WTC11 (cell line): Measurements from ENCODE around the gene GAB2. TPM values are rescaled to one million over a fixed set of nuclear protein-coding genes. Genes with fewer than 3 reads are reported as not detected.

ENCODE experiments used
- ATAC-seq: fragments of 200-7000 bp; cut with Tn5 transposase; 2 replicates; pipeline ENCODE4 v1.10.0; 2021; ENCODE audit warnings: mild to moderate bottlenecking, moderate library complexity
- CTCF ChIA-PET: fragments of 300-600 bp; sonication (Branson Sonifier 250); formaldehyde crosslinking; loops from one replicate; lab custom pipeline; 2021; ENCODE audit warnings: antibody characterized with exemption; lab: Charles Lee
- POLR2A ChIA-PET: fragments of 350-600 bp; sonication (Branson Sonifier 250); formaldehyde crosslinking; loops from one replicate; lab custom pipeline; 2021; ENCODE audit warnings: antibody characterized with exemption; lab: Charles Lee
- DNase-seq: peaks from one replicate; pipeline ENCODE4 v3.0.0; 2021; ENCODE audit warnings: low spot score
- H3K27ac Mint-ChIP-seq: 2 replicates; pipeline ENCODE4 v1.8.0; 2021; ENCODE audit warnings: mixed read lengths
- H3K27me3 Mint-ChIP-seq: 2 replicates; pipeline ENCODE4 v1.8.0; 2021; ENCODE audit warnings: low read depth, mild to moderate bottlenecking, moderate library complexity, mixed read lengths
- H3K36me3 Mint-ChIP-seq: 2 replicates; pipeline ENCODE4 v1.8.0; 2021; ENCODE audit warnings: mixed read lengths
- H3K4me1 Mint-ChIP-seq: 2 replicates; pipeline ENCODE4 v1.8.0; 2022; ENCODE audit warnings: mixed read lengths
- H3K4me3 Mint-ChIP-seq: 2 replicates; pipeline ENCODE4 v1.8.0; 2021; ENCODE audit warnings: mild to moderate bottlenecking, moderate library complexity, mixed read lengths
- H3K9me3 Mint-ChIP-seq: 2 replicates; pipeline ENCODE4 v1.8.0; 2021; ENCODE audit warnings: mixed read lengths
- AR ChIP-seq: fragments of 250-450 bp; sonication (Bioruptor Pico); IDR thresholded peaks from 2 replicates; pipeline ENCODE4 v1.9.0; 2021; ENCODE audit warnings: mild to moderate bottlenecking
- ATF1 ChIP-seq: sonication (generic); formaldehyde crosslinking; IDR thresholded peaks from 2 replicates; pipeline ENCODE4 v1.8.1; 2023; ENCODE audit warnings: mild to moderate bottlenecking, moderate library complexity, missing genetic modification reagents
- ATF3 ChIP-seq: sonication (generic); formaldehyde crosslinking; conservative IDR thresholded peaks from 2 replicates; pipeline ENCODE4 v1.8.1; 2022; ENCODE audit warnings: mild to moderate bottlenecking, missing genetic modification reagents
- ELF4 ChIP-seq: sonication (generic); formaldehyde crosslinking; IDR thresholded peaks from 2 replicates; pipeline ENCODE4 v1.8.1; 2022; ENCODE audit warnings: low read depth, mild to moderate bottlenecking, moderate library complexity, missing genetic modification reagents
- GABPB1 ChIP-seq: sonication (generic); formaldehyde crosslinking; IDR thresholded peaks from 2 replicates; pipeline ENCODE4 v1.8.1; 2023; ENCODE audit warnings: mild to moderate bottlenecking, missing genetic modification reagents
- HMGA2 ChIP-seq: fragments of 250-450 bp; sonication (Bioruptor Pico); IDR thresholded peaks from 2 replicates; pipeline ENCODE4 v1.4.0; 2021; ENCODE audit warnings: mild to moderate bottlenecking, moderate library complexity
- NFATC4 ChIP-seq: fragments of 250-450 bp; sonication (Bioruptor Pico); IDR thresholded peaks from 2 replicates; pipeline ENCODE4 v1.9.0; 2021; ENCODE audit warnings: mild to moderate bottlenecking
- NFYB ChIP-seq: sonication (generic); formaldehyde crosslinking; conservative IDR thresholded peaks from 2 replicates; pipeline ENCODE4 v1.8.0; 2022; ENCODE audit warnings: low read depth, missing genetic modification reagents
- OVOL2 ChIP-seq: fragments of 250-450 bp; sonication (Bioruptor Pico); IDR thresholded peaks from 2 replicates; pipeline ENCODE4 v1.9.0; 2021; ENCODE audit warnings: mild to moderate bottlenecking, borderline replicate concordance
- PRDM15 ChIP-seq: sonication (generic); formaldehyde crosslinking; IDR thresholded peaks from 2 replicates; pipeline ENCODE4 v1.8.0; 2022; ENCODE audit warnings: missing genetic modification reagents
- PREB ChIP-seq: sonication (generic); formaldehyde crosslinking; IDR thresholded peaks from 2 replicates; pipeline ENCODE4 v1.8.1; 2022; ENCODE audit warnings: mild to moderate bottlenecking, missing genetic modification reagents, moderate library complexity, borderline replicate concordance
- SOX15 ChIP-seq: fragments of 250-450 bp; sonication (Bioruptor Pico); IDR thresholded peaks from 2 replicates; pipeline ENCODE4 v1.9.0; 2021; ENCODE audit warnings: mild to moderate bottlenecking
- SP1 ChIP-seq: sonication (generic); formaldehyde crosslinking; conservative IDR thresholded peaks from 2 replicates; pipeline ENCODE4 v1.8.1; 2022; ENCODE audit warnings: missing genetic modification reagents
- USF2 ChIP-seq: sonication (generic); formaldehyde crosslinking; IDR thresholded peaks from 2 replicates; pipeline ENCODE4 v1.8.1; 2023; ENCODE audit warnings: mild to moderate bottlenecking, missing genetic modification reagents, moderate library complexity
- ZBTB21 ChIP-seq: sonication (generic); formaldehyde crosslinking; IDR thresholded peaks from 2 replicates; pipeline ENCODE4 v1.8.1; 2023; ENCODE audit warnings: mild to moderate bottlenecking, missing genetic modification reagents, borderline replicate concordance
- ZNF232 ChIP-seq: sonication (generic); formaldehyde crosslinking; IDR thresholded peaks from 2 replicates; pipeline ENCODE4 v1.8.0; 2022; ENCODE audit warnings: mild to moderate bottlenecking, missing genetic modification reagents
- ZNF281 ChIP-seq: sonication (generic); formaldehyde crosslinking; IDR thresholded peaks from 2 replicates; pipeline ENCODE4 v1.8.0; 2023; ENCODE audit warnings: mild to moderate bottlenecking, missing genetic modification reagents
- ZNF416 ChIP-seq: fragments of 250-450 bp; sonication (Bioruptor Pico); IDR thresholded peaks from 2 replicates; pipeline ENCODE4 v1.9.0; 2021; ENCODE audit warnings: mild to moderate bottlenecking, inconsistent platforms
- ZNF425 ChIP-seq: fragments of 250-450 bp; sonication (Bioruptor Pico); conservative IDR thresholded peaks from 2 replicates; pipeline ENCODE4 v1.9.0; 2021; ENCODE audit warnings: mild to moderate bottlenecking
- total RNA-seq: library from RNA; stranded (reverse); gene quantifications from 3 replicates; pipeline ENCODE4 v1.2.3, GENCODE V29; 2021

Gene GAB2
- total RNA-seq, 1 experiment from 2014 or later: 10.6 TPM

GRCh38 chr11:78189851-78190250 is 227.8 kb downstream of the GAB2 start:
- TF ChIP-seq NFATC4 (CRISPR knock-in tag): no peak
- TF ChIP-seq OVOL2: no peak
- no peak for TF ChIP-seq HMGA2
- TF ChIP-seq ZNF232: no peak
- H3K27ac Mint-ChIP-seq: no peak overlapping the region
- H3K27me3 Mint-ChIP-seq: no peaks in the 10 kb centered on the region; the same call in 1 of the 2 replicates
- ATAC-seq: no peak
- no peaks in the 10 kb centered on the region for H3K9me3 Mint-ChIP-seq
- H3K4me1 Mint-ChIP-seq: peaks cover 23% of the 10 kb centered on the region
- peak overlapping the region; percentile 91 for H3K4me3 Mint-ChIP-seq
- DNase-seq: no peak
- no peaks in the 10 kb centered on the region for H3K36me3 Mint-ChIP-seq
- CTCF ChIA-PET: interaction anchor here (1.0 kb wide), 1 partner anchor 25 kb away, joined by 3 read pairs; no protein-coding TSS in a partner anchor
- POLR2A ChIA-PET: no interaction called here

GRCh38 chr11:78189174-78189724 is 228.4 kb downstream of the GAB2 start:
- ATAC-seq (no peak), DNase-seq (no peak)
- no peaks in the 10 kb centered on the region; the same call in 1 of the 2 replicates for H3K27me3 Mint-ChIP-seq
- ChIA-PET POLR2A (interaction anchor here (1.1 to 1.5 kb wide), 3 partner anchors 9 to 50 kb away, joined by 3 to 9 read pairs (median 3); partner anchors contain the start of gene ALG8), CTCF (interaction anchor here (1.7 to 2.2 kb wide), 2 partner anchors 39 to 229 kb away, joined by 10 to 11 read pairs; partner anchors contain the start of gene GAB2)
- H3K9me3 Mint-ChIP-seq: no peaks in the 10 kb centered on the region
- no peaks in the 10 kb centered on the region for H3K36me3 Mint-ChIP-seq
- peaks cover 23% of the 10 kb centered on the region for H3K4me1 Mint-ChIP-seq
- peak overlapping the region; percentile 91 for H3K4me3 Mint-ChIP-seq
- H3K27ac Mint-ChIP-seq: no peak overlapping the region
- TF ChIP-seq ZBTB21 (CRISPR knock-in tag) (no peak), ZNF425 (CRISPR knock-in tag) (no peak), GABPB1 (no peak), NFYB (no peak), PRDM15 (CRISPR knock-in tag) (no peak), ATF1 (no peak), SP1 (CRISPR knock-in tag) (no peak), ZNF281 (CRISPR knock-in tag) (no peak), AR (CRISPR knock-in tag) (no peak), ZNF416 (CRISPR knock-in tag) (no peak), PREB (no peak), USF2 (CRISPR knock-in tag) (no peak), ATF3 (CRISPR knock-in tag) (no peak), ELF4 (no peak), SOX15 (CRISPR knock-in tag) (no peak)
